ENCODE data around the gene S1PR4. TPM values are rescaled to one million over a fixed set of nuclear protein-coding genes. Genes with fewer than 3 reads are reported as not detected.
A peak's percentile ranks its signal among the peaks of the same experiment; 100 is the strongest.
"Not testable (repeated sequence)": the region's sequence is repeated elsewhere in the genome, so short reads cannot be mapped to it uniquely, and the experiment has no call there.

Gene S1PR4
- total RNA-seq, 1 donor from 2014 or later, result 22.3 TPM

- DNase-seq (no peak), ATAC-seq (no peak)
- Histone ChIP-seq H3K36me3 (no peaks in the 10 kb centered on the region), H3K27ac (no peak overlapping the region), H3K9me3 (no peaks in the 10 kb centered on the region), H3K4me1 (no peaks in the 10 kb centered on the region), H3K4me3 (no peak overlapping the region), H3K27me3 (no peaks in the 10 kb centered on the region)
- intact Hi-C loops (cut with DNase I), result no loop called here
- no peak for TF ChIP-seq CTCF (IDR thresholded peaks at IDR 0.05)
Measured at GRCh38 chr19:3153286-3154230, 25.0 kb upstream of the S1PR4 start.

GRCh38 chr19:3154447-3154846 lies 24.1 kb upstream of the S1PR4 start:
- H3K9me3 ChIP-seq; DNase-seq; H3K4me1 ChIP-seq; H3K27me3 ChIP-seq; intact Hi-C loops (cut with DNase I); ATAC-seq; H3K36me3 ChIP-seq: not testable (repeated sequence)
- peak overlapping the region; percentile 23 for H3K4me3 ChIP-seq
- peak overlapping the region; percentile 78 for H3K27ac ChIP-seq

DNA sequence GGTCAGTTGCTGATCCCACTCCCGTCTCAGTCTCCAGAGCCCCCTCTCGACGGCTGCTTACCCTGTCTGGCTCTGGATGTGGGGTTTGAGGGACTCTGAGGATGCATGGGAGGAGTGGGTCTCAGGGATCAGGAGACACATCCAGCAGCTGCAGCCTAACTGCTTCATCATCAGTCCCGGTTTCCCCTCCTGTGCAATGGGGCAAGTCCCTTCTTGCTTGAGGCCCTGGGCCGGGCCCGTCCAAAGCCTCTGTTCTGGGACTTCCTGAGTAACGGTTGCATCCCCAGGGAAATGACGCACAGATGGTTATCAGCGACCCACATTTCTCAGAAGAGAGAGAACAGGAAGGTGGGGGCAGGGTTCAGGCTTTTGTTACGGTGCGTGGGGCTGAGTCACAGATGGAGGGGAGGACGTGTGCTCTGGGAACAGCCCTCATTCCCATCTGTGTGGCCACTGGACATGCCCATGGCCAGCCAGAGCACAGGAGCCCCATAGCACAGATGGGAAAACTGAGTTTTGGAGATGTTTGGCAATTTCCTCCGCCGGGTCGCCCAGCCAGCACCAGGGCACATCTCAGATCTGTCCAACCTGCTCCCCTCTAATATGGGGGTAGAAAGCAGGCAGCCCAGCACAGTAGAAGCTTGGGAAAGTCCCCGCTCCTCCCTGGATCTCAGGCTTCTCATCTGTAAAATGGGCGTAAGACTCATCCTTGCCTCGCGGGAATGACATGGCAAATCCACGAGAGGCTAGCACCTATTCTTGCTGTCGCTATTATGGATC lies 23.4 kb upstream of the S1PR4 start:
- no peak for TF ChIP-seq CTCF (IDR thresholded peaks at IDR 0.05)
- DNase-seq (peak; percentile 78), ATAC-seq (peak; percentile 91)
- peak overlapping the region; percentile 78 for H3K27ac ChIP-seq
- H3K4me3 ChIP-seq, result peak overlapping the region; percentile 23
- no peaks in the 10 kb centered on the region for H3K9me3 ChIP-seq
- H3K27me3 ChIP-seq, result no peaks in the 10 kb centered on the region
- intact Hi-C loops (cut with DNase I), result no loop called here
- no peaks in the 10 kb centered on the region for H3K36me3 ChIP-seq
- H3K4me1 ChIP-seq, result no peaks in the 10 kb centered on the region

GRCh38 chr19:3157096-3157845 lies 21.3 kb upstream of the S1PR4 start:
- Histone ChIP-seq H3K27me3 (no peaks in the 10 kb centered on the region), H3K27ac (no peak overlapping the region), H3K36me3 (no peaks in the 10 kb centered on the region), H3K4me3 (no peak overlapping the region), H3K4me1 (no peaks in the 10 kb centered on the region), H3K9me3 (no peaks in the 10 kb centered on the region)
- no peak for TF ChIP-seq CTCF (IDR thresholded peaks at IDR 0.05)
- intact Hi-C loops (cut with DNase I), result no loop called here
- DNase-seq, result no peak
- no peak for ATAC-seq

GRCh38 chr19:3159565-3159964 lies 19.0 kb upstream of the S1PR4 start:
- intact Hi-C loops (cut with DNase I), result no loop called here
- no peaks in the 10 kb centered on the region for H3K9me3 ChIP-seq
- no peak overlapping the region for H3K27ac ChIP-seq
- peaks cover 6% of the 10 kb centered on the region for H3K4me1 ChIP-seq
- TF ChIP-seq CTCF (IDR thresholded peaks at IDR 0.05), result no peak
- H3K27me3 ChIP-seq, result no peaks in the 10 kb centered on the region
- DNase-seq (no peak), ATAC-seq (no peak)
- no peak overlapping the region for H3K4me3 ChIP-seq
- H3K36me3 ChIP-seq, result no peaks in the 10 kb centered on the region
